ENCODE data around the gene TRIM22. TPM values are rescaled to one million over a fixed set of nuclear protein-coding genes. Genes with fewer than 3 reads are reported as not detected.

Gene TRIM22
- total RNA-seq, 1 donor from 2014 or later, result 1.2 TPM

GRCh38 chr11:5738431-5738830 is 48.8 kb downstream of the TRIM22 start:
- H3K27ac Mint-ChIP-seq (ENCODE audit: unreplicated experiment), result no peak overlapping the region
- no peaks in the 10 kb centered on the region for H3K9me3 Mint-ChIP-seq (ENCODE audit: unreplicated experiment)
- peaks cover 5% of the 10 kb centered on the region for H3K36me3 Mint-ChIP-seq (ENCODE audit: low read depth, unreplicated experiment)
- DNase-seq (ENCODE audit: low spot score), result no peak
- H3K27me3 Mint-ChIP-seq (ENCODE audit: unreplicated experiment), result no peaks in the 10 kb centered on the region
- no peak for TF ChIP-seq CTCF (IDR thresholded peaks at IDR 0.05; ENCODE audit: unreplicated experiment)
- peaks cover 42% of the 10 kb centered on the region for H3K4me1 Mint-ChIP-seq (ENCODE audit: unreplicated experiment)
- no peak overlapping the region for H3K4me3 Mint-ChIP-seq (ENCODE audit: unreplicated experiment)

GRCh38 chr11:5746614-5747013 is 57.0 kb downstream of the TRIM22 start:
- Mint-ChIP-seq H3K27me3 (ENCODE audit: unreplicated experiment) (no peaks in the 10 kb centered on the region), H3K9me3 (ENCODE audit: unreplicated experiment) (no peaks in the 10 kb centered on the region), H3K27ac (ENCODE audit: unreplicated experiment) (no peak overlapping the region), H3K36me3 (ENCODE audit: low read depth, unreplicated experiment) (no peaks in the 10 kb centered on the region), H3K4me1 (ENCODE audit: unreplicated experiment) (peaks cover 24% of the 10 kb centered on the region), H3K4me3 (ENCODE audit: unreplicated experiment) (no peak overlapping the region)
- TF ChIP-seq CTCF (IDR thresholded peaks at IDR 0.05; ENCODE audit: unreplicated experiment), result no peak
- no peak for DNase-seq (ENCODE audit: low spot score)

- TF ChIP-seq CTCF (IDR thresholded peaks at IDR 0.05; ENCODE audit: unreplicated experiment), result no peak
- DNase-seq (ENCODE audit: low spot score), result no peak
- H3K27ac Mint-ChIP-seq (ENCODE audit: unreplicated experiment), result no peak overlapping the region
- H3K4me3 Mint-ChIP-seq (ENCODE audit: unreplicated experiment), result no peak overlapping the region
- H3K9me3 Mint-ChIP-seq (ENCODE audit: unreplicated experiment), result no peaks in the 10 kb centered on the region
- H3K27me3 Mint-ChIP-seq (ENCODE audit: unreplicated experiment), result no peaks in the 10 kb centered on the region
- H3K4me1 Mint-ChIP-seq (ENCODE audit: unreplicated experiment), result no peaks in the 10 kb centered on the region
- no peaks in the 10 kb centered on the region for H3K36me3 Mint-ChIP-seq (ENCODE audit: low read depth, unreplicated experiment)
Measured at GRCh38 chr11:5749836-5750235, 60.2 kb downstream of the TRIM22 start.

- Mint-ChIP-seq H3K27ac (ENCODE audit: unreplicated experiment) (no peak within 1 kb of the TSS), H3K9me3 (ENCODE audit: unreplicated experiment) (no peaks in the 10 kb centered on the region), H3K36me3 (ENCODE audit: low read depth, unreplicated experiment) (peaks cover 4% of the 10 kb centered on the region), H3K4me3 (ENCODE audit: unreplicated experiment) (no peak within 1 kb of the TSS), H3K4me1 (ENCODE audit: unreplicated experiment) (no peaks in the 10 kb centered on the region), H3K27me3 (ENCODE audit: unreplicated experiment) (no peaks in the 10 kb centered on the region)
- no peak for DNase-seq (ENCODE audit: low spot score)
- TF ChIP-seq CTCF (IDR thresholded peaks at IDR 0.05; ENCODE audit: unreplicated experiment), result no peak
Measured at GRCh38 chr11:5753943-5754342, 64.4 kb downstream of the TRIM22 start, which contains the start of gene OR52N4. Gene OR52N4, plus strand, starts transcription at chr11:5754243. Its CDS starts 498 bp downstream, at chr11:5754741.

Other genes starting within 250 kb of the TRIM22 start
- gene OR51I1, start 248.3 kb upstream of the TRIM22 start, total RNA-seq (ENCODE audit: unreplicated experiment), result 1.2 TPM
- not detected for gene OR51I2, start 240.5 kb upstream of the TRIM22 start, total RNA-seq (ENCODE audit: unreplicated experiment)
- gene OR52D1, start 201.1 kb upstream of the TRIM22 start, total RNA-seq (ENCODE audit: unreplicated experiment), result not detected
- 1.1 TPM for gene UBQLN3, start 179.8 kb upstream of the TRIM22 start, total RNA-seq (ENCODE audit: unreplicated experiment)
- 4.4 TPM for gene UBQLNL, start 173.1 kb upstream of the TRIM22 start, total RNA-seq (ENCODE audit: unreplicated experiment)
- gene OR52H1, start 141.2 kb upstream of the TRIM22 start, total RNA-seq (ENCODE audit: unreplicated experiment), result 2.1 TPM
- not detected for gene OR52B6, start 108.9 kb upstream of the TRIM22 start, total RNA-seq (ENCODE audit: unreplicated experiment)
- 10.1 TPM for gene TRIM6, start 93.2 kb upstream of the TRIM22 start, total RNA-seq (ENCODE audit: unreplicated experiment)
- gene TRIM34, start 64.8 kb upstream of the TRIM22 start, total RNA-seq (ENCODE audit: unreplicated experiment), result 0.64 TPM
- gene TRIM5, start 4.7 kb upstream of the TRIM22 start, total RNA-seq (ENCODE audit: unreplicated experiment), result 114 TPM
- not detected for gene OR56B1, start 46.7 kb downstream of the TRIM22 start, total RNA-seq (ENCODE audit: unreplicated experiment)
- gene OR52N4, start 64.5 kb downstream of the TRIM22 start, total RNA-seq (ENCODE audit: unreplicated experiment), result not detected
- 6.8 TPM for gene OR52N5, start 93.6 kb downstream of the TRIM22 start, total RNA-seq (ENCODE audit: unreplicated experiment)
- gene OR52N1, start 101.5 kb downstream of the TRIM22 start, total RNA-seq (ENCODE audit: unreplicated experiment), result 13.6 TPM
- gene OR52N2, start 119.1 kb downstream of the TRIM22 start, total RNA-seq (ENCODE audit: unreplicated experiment), result not detected
- gene OR52E6, start 152.1 kb downstream of the TRIM22 start, total RNA-seq (ENCODE audit: unreplicated experiment), result not detected
- not detected for gene OR52E8, start 167.9 kb downstream of the TRIM22 start, total RNA-seq (ENCODE audit: unreplicated experiment)
- not detected for gene OR52E4, start 190.8 kb downstream of the TRIM22 start, total RNA-seq (ENCODE audit: unreplicated experiment)
- gene OR52E5, start 203.4 kb downstream of the TRIM22 start, total RNA-seq (ENCODE audit: unreplicated experiment), result not detected

All from endothelial cell (in vitro differentiated cells).